Uterus (tissue), 2 donors: ENCODE data around the gene SLC9A1.

ENCODE experiments used
- CTCF ChIP-seq, 4 experiments: fragments of 200-600 bp in 2 of 4; fragments of 450-650 bp in 2 of 4; sonication (generic) in 2 of 4; IDR thresholded peaks; one replicate each; pipeline ENCODE4 v1.5.1; 2016 to 2019; ENCODE audit warnings: antibody characterized with exemption in 4 of 4, mild to moderate bottlenecking in 2 of 4, moderate library complexity in 1 of 4
- POLR2A ChIP-seq, 2 donors: fragments of 450-650 bp; IDR thresholded peaks; one replicate each; pipeline ENCODE4 v1.6.1; 2016; ENCODE audit warnings: antibody characterized with exemption in 2 of 2, mild to moderate bottlenecking in 1 of 2, moderate library complexity in 1 of 2

- TF ChIP-seq CTCF (IDR thresholded peaks at IDR 0.05) (no peak), POLR2A (IDR thresholded peaks at IDR 0.05) (no peak)
These were observed 38.7 kb downstream of the SLC9A1 start for GRCh38 chr1:27116232-27116631.
